B cell (primary cell): Measurements from ENCODE around the gene ACO2. TPM values are rescaled to one million over a fixed set of nuclear protein-coding genes. Genes with fewer than 3 reads are reported as not detected.

ENCODE experiments used
- ATAC-seq: fragments of 200-7000 bp; cut with Tn5 transposase; one replicate; pipeline ENCODE4 v1.10.0; 2021; ENCODE audit warnings: low read depth, mild to moderate bottlenecking, moderate number of reproducible peaks, moderate library complexity
- CTCF ChIA-PET: fragments of 350-600 bp; sonication (Branson Sonifier 250); formaldehyde crosslinking; loops from one replicate; lab custom pipeline; 2021; ENCODE audit warnings: antibody characterized with exemption, inconsistent platforms; lab: Charles Lee
- POLR2A ChIA-PET: fragments of 350-600 bp; sonication (Branson Sonifier 250); formaldehyde crosslinking; loops from one replicate; lab custom pipeline; 2021; ENCODE audit warnings: antibody characterized with exemption; lab: Charles Lee
- DNase-seq: peaks from one replicate; pipeline ENCODE4 v3.0.0; 2013
- H2AFZ ChIP-seq: 2 replicates; pipeline ENCODE4 v1.6.1; 2012; ENCODE audit warnings: mild to moderate bottlenecking, low read depth, low read length; ENCODE audit not compliant: insufficient read depth, poor library complexity, severe bottlenecking
- H3K27ac ChIP-seq, 2 donors: 1 replicate in 1 of 2; 2 replicates in 1 of 2; pipeline ENCODE4 v1.5.1; 2012 to 2013; ENCODE audit warnings: low read length in 2 of 2, mild to moderate bottlenecking in 2 of 2, moderate library complexity in 1 of 2
- H3K27me3 ChIP-seq, 4 experiments: fragments of 200-600 bp in 1 of 4; sonication (generic) in 1 of 4; replicated peaks in 1 of 4; 1 replicate in 2 of 4; 2 replicates in 2 of 4; pipeline versions ENCODE4 v1.6.1 to v1.7.0; 2013 to 2016; ENCODE audit warnings: low read length in 3 of 4, mild to moderate bottlenecking in 2 of 4, mixed read lengths in 1 of 4, moderate library complexity in 1 of 4; ENCODE audit not compliant: insufficient read depth in 4 of 4, control insufficient read depth in 3 of 4; ENCODE audit errors: control extremely low read depth in 1 of 4
- H3K36me3 ChIP-seq, 2 experiments: replicated peaks in 1 of 2; 1 replicate in 1 of 2; 2 replicates in 1 of 2; pipeline versions ENCODE4 v1.6.1 to v1.7.1; 2013; ENCODE audit warnings: low read length in 1 of 2; ENCODE audit not compliant: insufficient read depth in 2 of 2, control insufficient read depth in 1 of 2; ENCODE audit errors: control extremely low read depth in 1 of 2, extremely low read depth in 1 of 2
- H3K4me1 ChIP-seq, 2 donors: fragments of 200-600 bp in 1 of 2; sonication (generic) in 1 of 2; 1 replicate in 1 of 2; 2 replicates in 1 of 2; pipeline versions ENCODE4 v1.5.1 to v1.6.1; 2013 to 2017; ENCODE audit warnings: low read length in 2 of 2; ENCODE audit not compliant: control insufficient read depth in 2 of 2, insufficient read depth in 2 of 2
- H3K4me2 ChIP-seq: replicated peaks from 2 replicates; pipeline ENCODE3; 2012; ENCODE audit warnings: mild to moderate bottlenecking, low read depth, low read length; ENCODE audit not compliant: poor library complexity, severe bottlenecking
- H3K4me3 ChIP-seq, 5 experiments: fragments of 200-600 bp in 1 of 5; sonication (generic) in 1 of 5; 1 replicate in 3 of 5; 2 replicates in 2 of 5; pipeline versions ENCODE4 v1.5.1 to v1.7.0; 2011 to 2016; ENCODE audit warnings: low read length in 4 of 5, mild to moderate bottlenecking in 4 of 5, low read depth in 2 of 5, control low read depth in 1 of 5, moderate library complexity in 1 of 5; ENCODE audit not compliant: insufficient read depth in 1 of 5; ENCODE audit errors: control extremely low read depth in 1 of 5, extremely low read depth in 1 of 5
- H3K79me2 ChIP-seq: fragments of 200-600 bp; sonication (generic); one replicate; pipeline ENCODE4 v1.6.0; 2016; ENCODE audit warnings: low read length; ENCODE audit not compliant: control insufficient read depth, insufficient read depth
- H3K9ac ChIP-seq: fragments of 200-600 bp; sonication (generic); 2 replicates; pipeline ENCODE4 v1.6.1; 2017; ENCODE audit warnings: mild to moderate bottlenecking, low read length, moderate library complexity
- H3K9me3 ChIP-seq, 3 donors: one replicate each; pipeline versions ENCODE4 v1.6.1 to v1.7.1; 2013; ENCODE audit warnings: low read length in 2 of 3; ENCODE audit not compliant: control insufficient read depth in 2 of 3, insufficient read depth in 1 of 3; ENCODE audit errors: control extremely low read depth in 1 of 3
- H4K20me1 ChIP-seq: 2 replicates; pipeline ENCODE4 v1.6.0; 2012; ENCODE audit warnings: mild to moderate bottlenecking, low read length; ENCODE audit not compliant: insufficient read depth, control insufficient read depth, poor library complexity, severe bottlenecking
- H3K27ac Mint-ChIP-seq: one replicate; pipeline ENCODE4 v1.8.0; 2021; ENCODE audit warnings: mixed read lengths
- H3K27me3 Mint-ChIP-seq: one replicate; pipeline ENCODE4 v1.8.0; 2021; ENCODE audit warnings: mixed read lengths
- H3K4me1 Mint-ChIP-seq: one replicate; pipeline ENCODE4 v1.8.0; 2021; ENCODE audit warnings: mixed read lengths
- H3K4me3 Mint-ChIP-seq: one replicate; pipeline ENCODE4 v1.8.0; 2021; ENCODE audit warnings: mixed read lengths
- H3K9me3 Mint-ChIP-seq: one replicate; pipeline ENCODE4 v1.8.0; 2022; ENCODE audit warnings: mixed read lengths; ENCODE audit not compliant: insufficient read depth
- CTCF ChIP-seq: fragments of 200-600 bp; IDR thresholded peaks from one replicate; pipeline ENCODE4 v1.8.0; 2022; ENCODE audit warnings: antibody characterized with exemption, mild to moderate bottlenecking
- EZH2 ChIP-seq: IDR thresholded peaks from 2 replicates; pipeline ENCODE4 v1.6.1; 2012; ENCODE audit warnings: borderline replicate concordance, low read depth, mild to moderate bottlenecking, moderate library complexity, low read length; ENCODE audit not compliant: insufficient read depth, poor library complexity, severe bottlenecking
- WGBS: methylation state at CpG from one replicate; pipeline ENCODE4 v1.1.5; 2013; ENCODE audit warnings: missing lambda C conversion rate; ENCODE audit not compliant: insufficient coverage; 5-methylcytosine and 5-hydroxymethylcytosine counted together
- intact Hi-C: fragments of 100-400 bp; cut with micrococcal nuclease; formaldehyde crosslinking; loops from one replicate; pipeline ENCODE4 v1.10.0; 2022
- polyA plus RNA-seq: library from polyadenylated mRNA; depleted of rRNA; stranded (reverse); fragments of >200 nt; gene quantifications from 2 replicates; pipeline ENCODE4 v1.2.3, GENCODE V29; 2012
- total RNA-seq, 2 donors: library from RNA; stranded (reverse); fragments of 120-200 nt in 1 of 2; gene quantifications; 1 replicate in 1 of 2; 2 replicates in 1 of 2; pipeline versions ENCODE4 v1.2.3 to v1.2.4, GENCODE V29; 2013 to 2022

The ACO2 gene
- total and polyA plus RNA-seq, 2 donors (not counting 1 experiment from before 2014, with no cell fraction given), result 91.5 to 91.7 TPM

GRCh38 chr22:41538583-41538982 is 69.7 kb downstream of the ACO2 start:
- intact Hi-C loops, result no loop called here
- H4K20me1 ChIP-seq, result peaks cover 11% of the 10 kb centered on the region
- Mint-ChIP-seq H3K9me3 (no peaks in the 10 kb centered on the region), H3K4me1 (peaks cover 23% of the 10 kb centered on the region), H3K27ac (no peak overlapping the region), H3K27me3 (no peaks in the 10 kb centered on the region), H3K4me3 (no peak overlapping the region)
- peaks cover 9 to 10% of the 10 kb centered on the region in 2 donors for H3K4me1 ChIP-seq
- no peaks in the 10 kb centered on the region for H3K27me3 ChIP-seq
- ATAC-seq (no peak), DNase-seq (no peak)
- ChIA-PET POLR2A (interaction anchor here (0.6 to 0.7 kb wide), 3 partner anchors 93 to 1040 kb away, joined by 3 to 5 read pairs (median 3); no protein-coding TSS in a partner anchor), CTCF (interaction anchor here (1.0 kb wide), 1 partner anchor 43 kb away, joined by 3 read pairs; no protein-coding TSS in a partner anchor)
- peaks cover 0 to 25% of the 10 kb centered on the region in 2 experiments for H3K36me3 ChIP-seq
- no peak overlapping the region for H3K4me3 ChIP-seq
- no peak overlapping the region for H3K4me2 ChIP-seq
- no peak overlapping the region for H3K9ac ChIP-seq
- H3K9me3 ChIP-seq, result no peaks in the 10 kb centered on the region
- no peak overlapping the region for H3K27ac ChIP-seq
- H2AFZ ChIP-seq, result no peak overlapping the region
- H3K79me2 ChIP-seq, result peaks cover 28% of the 10 kb centered on the region
- 97% methylated on average over 8 of the region's 8 CpGs for WGBS
- no peak for TF ChIP-seq CTCF
- no peak for TF ChIP-seq EZH2

DNA sequence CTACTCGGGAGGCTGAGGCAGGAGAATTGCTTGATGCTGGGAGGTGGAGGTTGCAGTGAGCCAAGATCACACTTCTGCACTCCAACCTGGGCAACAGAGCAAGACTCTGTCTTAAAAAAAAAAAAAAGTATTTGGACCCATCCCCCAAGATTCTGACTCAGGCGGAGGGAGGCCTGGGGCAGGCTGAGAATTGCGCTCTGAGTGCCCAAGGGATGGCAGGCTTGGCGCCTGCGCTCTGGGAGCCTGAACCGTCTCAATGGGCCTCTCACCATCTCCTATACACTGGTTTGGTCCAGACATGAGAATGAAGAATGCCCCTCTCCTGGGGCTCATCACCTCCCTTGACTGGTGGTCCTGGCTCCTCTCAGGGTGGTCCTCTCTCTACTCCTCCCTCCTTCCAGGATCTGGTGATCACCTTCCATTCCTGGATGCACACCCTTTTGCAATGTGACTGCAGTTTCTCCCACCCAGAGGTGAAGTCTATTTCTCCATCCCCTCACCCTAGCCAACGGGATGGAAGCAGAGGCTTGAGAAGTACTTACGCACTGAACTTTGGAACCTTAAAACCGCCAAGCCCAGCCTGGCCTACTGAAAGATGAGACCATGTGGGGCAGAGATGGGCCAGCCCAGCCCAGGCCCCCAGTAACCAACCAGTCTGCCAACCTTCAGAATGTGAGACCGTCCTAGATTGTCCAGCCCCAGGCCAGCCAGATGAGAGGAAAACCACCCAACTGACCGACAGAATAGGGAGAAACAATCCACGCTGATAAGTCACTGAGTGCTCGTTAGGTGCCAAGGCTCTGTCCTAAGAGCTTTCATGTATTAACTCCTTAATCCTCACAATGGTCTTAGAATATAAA is 70.5 kb downstream of the ACO2 start:
- peaks cover 7% of the 10 kb centered on the region for H4K20me1 ChIP-seq
- Mint-ChIP-seq H3K4me1 (peaks cover 28% of the 10 kb centered on the region), H3K4me3 (no peak overlapping the region), H3K27me3 (no peaks in the 10 kb centered on the region), H3K9me3 (no peaks in the 10 kb centered on the region), H3K27ac (no peak overlapping the region)
- ChIA-PET CTCF (interaction anchor here (1.2 kb wide), 1 partner anchor 135 kb away, joined by 3 read pairs; no protein-coding TSS in a partner anchor), POLR2A (interaction anchor here (0.6 to 0.7 kb wide), 2 partner anchors 94 to 151 kb away, joined by 3 read pairs; no protein-coding TSS in a partner anchor)
- no peaks in the 10 kb centered on the region for H3K27me3 ChIP-seq
- intact Hi-C loops, result no loop called here
- DNase-seq, result no peak
- TF ChIP-seq EZH2, result no peak
- TF ChIP-seq CTCF, result no peak
- no peaks in the 10 kb centered on the region for H3K9me3 ChIP-seq
- H3K36me3 ChIP-seq, result peaks cover 0 to 19% of the 10 kb centered on the region in 2 experiments
- H3K4me1 ChIP-seq, result peaks cover 9 to 12% of the 10 kb centered on the region in 2 donors
- H2AFZ ChIP-seq, result no peak overlapping the region
- H3K27ac ChIP-seq, result no peak overlapping the region
- no peak for ATAC-seq
- no peak overlapping the region for H3K9ac ChIP-seq
- H3K79me2 ChIP-seq, result peaks cover 29% of the 10 kb centered on the region
- H3K4me2 ChIP-seq, result no peak overlapping the region
- WGBS, result 88% methylated on average over 9 of the region's 13 CpGs
- H3K4me3 ChIP-seq, result no peak overlapping the region
